Tibial nerve (tissue), 4 donors: ENCODE measurements around the gene SERINC5. TPM values are rescaled to one million over a fixed set of nuclear protein-coding genes. Genes with fewer than 3 reads are reported as not detected.

Source experiments
- DNase-seq, 2 donors: peaks; one replicate each; pipeline ENCODE4 v3.0.0-alpha.2; 2019; ENCODE audit warnings: low spot score in 2 of 2
- H3K27ac ChIP-seq, 4 donors: fragments of 200-600 bp; sonication (generic) in 3 of 4; one replicate each; pipeline ENCODE4 v1.5.1; 2017 to 2019; ENCODE audit warnings: mild to moderate bottlenecking in 1 of 4
- H3K27me3 ChIP-seq, 2 donors: fragments of 200-600 bp; sonication (generic) in 1 of 2; one replicate each; pipeline versions ENCODE4 v1.5.1 to v1.6.0; 2017 to 2019
- H3K36me3 ChIP-seq, 3 donors: fragments of 200-600 bp; sonication (generic); one replicate each; pipeline ENCODE4 v1.5.1; 2018 to 2019
- H3K4me1 ChIP-seq, 4 donors: fragments of 200-600 bp; sonication (generic) in 3 of 4; one replicate each; pipeline ENCODE4 v1.5.1; 2017 to 2019
- H3K4me3 ChIP-seq, 4 donors: fragments of 200-600 bp; sonication (generic) in 3 of 4; one replicate each; pipeline ENCODE4 v1.5.1; 2017 to 2019; ENCODE audit warnings: mild to moderate bottlenecking in 1 of 4, moderate library complexity in 1 of 4
- H3K9me3 ChIP-seq, 4 donors: fragments of 200-600 bp; sonication (generic) in 3 of 4; one replicate each; pipeline ENCODE4 v1.5.1; 2017 to 2019
- CTCF ChIP-seq, 5 experiments: fragments of 200-600 bp in 3 of 5; fragments of 450-650 bp in 2 of 5; sonication (generic) in 3 of 5; IDR thresholded peaks; one replicate each; pipeline ENCODE4 v1.5.1; 2016 to 2019; ENCODE audit warnings: antibody characterized with exemption in 5 of 5, mild to moderate bottlenecking in 3 of 5, moderate library complexity in 2 of 5
- EP300 ChIP-seq, 2 donors: sonication (generic); formaldehyde crosslinking; IDR thresholded peaks; one replicate each; pipeline ENCODE4 v1.6.1; 2017; ENCODE audit warnings: antibody characterized with exemption in 2 of 2, mild to moderate bottlenecking in 1 of 2
- POLR2A ChIP-seq, 2 donors: fragments of 450-650 bp; IDR thresholded peaks; one replicate each; pipeline ENCODE4 v1.6.1; 2017; ENCODE audit warnings: antibody characterized with exemption in 2 of 2, mild to moderate bottlenecking in 2 of 2, moderate library complexity in 2 of 2
- WGBS, 2 donors: methylation state at CpG; one replicate each; pipeline ENCODE4 v1.1.5; 2018; 5-methylcytosine and 5-hydroxymethylcytosine counted together
- total RNA-seq, 4 donors: library from RNA; depleted of rRNA; stranded (reverse); fragments of >200 nt; gene quantifications; one replicate each; pipeline ENCODE4 v1.1.0, GENCODE V29; 2016

SERINC5 gene
- total RNA-seq, 4 donors from 2014 or later, result 29.1 to 35.8 (median 32.3) TPM

GRCh38 chr5:80078921-80079320 is 176.9 kb downstream of the SERINC5 start:
- H3K27me3 ChIP-seq, result no peaks in the 10 kb centered on the region
- 92 to 93% methylated on average over 4 of the region's 4 CpGs for WGBS, 2 donors
- no peaks in the 10 kb centered on the region for H3K9me3 ChIP-seq
- peaks cover 0 to 60% (median 0%) of the 10 kb centered on the region in 3 donors for H3K36me3 ChIP-seq
- TF ChIP-seq EP300 (IDR thresholded peaks at IDR 0.05), result no peak
- no peak for TF ChIP-seq POLR2A (IDR thresholded peaks at IDR 0.05)
- no peak for TF ChIP-seq CTCF (IDR thresholded peaks at IDR 0.05)
- no peak for DNase-seq
- no peak overlapping the region for H3K4me3 ChIP-seq
- H3K27ac ChIP-seq, result no peak overlapping the region
- peaks cover 0 to 18% (median 6%) of the 10 kb centered on the region in 4 donors for H3K4me1 ChIP-seq

- WGBS, 2 donors, result 65 to 72% methylated on average over 3 of the region's 3 CpGs
- DNase-seq, result no peak
- H3K27me3 ChIP-seq, result no peaks in the 10 kb centered on the region
- H3K4me1 ChIP-seq, result peaks cover 0 to under 1% (median 0%) of the 10 kb centered on the region in 4 donors
- H3K4me3 ChIP-seq, result no peak overlapping the region
- TF ChIP-seq CTCF (IDR thresholded peaks at IDR 0.05) (no peak), EP300 (IDR thresholded peaks at IDR 0.05) (no peak), POLR2A (IDR thresholded peaks at IDR 0.05) (no peak)
- H3K36me3 ChIP-seq, result peaks cover 0 to 69% (median 0%) of the 10 kb centered on the region in 3 donors
- no peaks in the 10 kb centered on the region for H3K9me3 ChIP-seq
- no peak overlapping the region for H3K27ac ChIP-seq
These were observed 178.7 kb downstream of the SERINC5 start for GRCh38 chr5:80077051-80077714.

DNA sequence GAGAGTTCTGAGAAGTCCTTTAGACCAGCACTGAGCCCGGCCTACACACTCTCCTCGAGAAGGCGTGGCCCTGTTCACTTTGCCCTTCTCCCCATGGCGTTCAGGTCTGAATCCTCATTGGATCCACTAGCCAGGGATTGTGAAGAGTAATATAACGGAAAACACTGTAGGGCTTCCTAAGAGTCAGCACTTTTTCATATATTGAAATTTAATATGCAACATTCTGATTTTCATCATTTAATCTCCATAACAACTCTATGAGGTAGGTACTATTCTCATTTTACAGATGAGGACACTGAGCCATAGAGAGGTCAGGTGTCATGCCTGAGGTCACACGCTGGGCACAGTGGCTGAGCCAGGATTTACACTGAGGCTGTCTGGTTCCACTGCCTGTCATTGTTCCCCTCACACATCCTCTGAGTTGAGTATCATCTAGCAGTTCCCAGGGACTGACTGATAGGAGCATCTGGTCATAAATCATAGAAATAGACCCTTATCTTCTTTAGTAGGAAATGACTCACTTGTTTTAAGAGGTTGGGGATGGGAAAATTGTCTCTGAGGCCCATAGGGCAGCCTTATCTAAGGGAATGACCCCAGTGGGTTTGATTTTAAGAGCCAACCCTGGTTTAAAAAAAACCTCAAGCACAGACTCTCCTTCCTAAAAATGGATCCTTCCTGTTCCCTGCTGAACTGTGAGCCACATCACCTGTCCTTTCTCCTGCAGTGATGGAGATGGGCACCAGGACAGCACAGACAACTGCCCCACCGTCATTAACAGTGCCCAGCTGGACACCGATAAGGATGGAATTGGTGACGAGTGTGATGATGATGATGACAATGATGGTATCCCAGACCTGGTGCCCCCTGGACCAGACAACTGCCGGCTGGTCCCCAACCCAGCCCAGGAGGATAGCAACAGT is 179.5 kb downstream of the SERINC5 start:
- Histone ChIP-seq H3K4me1 (no peaks in the 10 kb centered on the region), H3K27me3 (no peaks in the 10 kb centered on the region), H3K27ac (no peak overlapping the region), H3K9me3 (no peaks in the 10 kb centered on the region), H3K4me3 (no peak overlapping the region), H3K36me3 (peaks cover 0 to 77% (median 0%) of the 10 kb centered on the region in 3 donors)
- DNase-seq, result no peak
- TF ChIP-seq EP300 (IDR thresholded peaks at IDR 0.05), result no peak
- TF ChIP-seq CTCF (IDR thresholded peaks at IDR 0.05), result no peak
- TF ChIP-seq POLR2A (IDR thresholded peaks at IDR 0.05), result no peak
- 82 to 88% methylated on average over 10 of the region's 10 CpGs for WGBS, 2 donors

GRCh38 chr5:80072103-80073073 is 183.5 kb downstream of the SERINC5 start:
- Histone ChIP-seq H3K4me3 (no peak overlapping the region), H3K27ac (no peak overlapping the region), H3K4me1 (peaks cover 0 to 23% (median 3%) of the 10 kb centered on the region in 4 donors), H3K27me3 (no peaks in the 10 kb centered on the region), H3K36me3 (peaks cover 0 to 60% (median 0%) of the 10 kb centered on the region in 3 donors), H3K9me3 (no peaks in the 10 kb centered on the region)
- TF ChIP-seq EP300 (IDR thresholded peaks at IDR 0.05) (no peak), CTCF (IDR thresholded peaks at IDR 0.05) (no peak), POLR2A (IDR thresholded peaks at IDR 0.05) (no peak)
- 84 to 87% methylated on average over 10 of the region's 10 CpGs for WGBS, 2 donors
- no peak for DNase-seq
